ENCODE data around the gene GARNL3. TPM values are rescaled to one million over a fixed set of nuclear protein-coding genes. Genes with fewer than 3 reads are reported as not detected.

GARNL3 gene
- polyA plus RNA-seq, 1 donor from 2014 or later = 1.3 TPM

GRCh38 chr9:127305206-127305837 lies 40.7 kb downstream of the GARNL3 start:
- no peaks in the 10 kb centered on the region for H3K4me1 Mint-ChIP-seq
- H3K9me3 Mint-ChIP-seq = no peaks in the 10 kb centered on the region
- peaks cover 3% of the 10 kb centered on the region for H3K36me3 Mint-ChIP-seq
- H3K4me3 Mint-ChIP-seq = no peak overlapping the region
- no peak overlapping the region for H3K27ac Mint-ChIP-seq
- H3K27me3 Mint-ChIP-seq = no peaks in the 10 kb centered on the region

- Mint-ChIP-seq H3K36me3 (peaks cover 3% of the 10 kb centered on the region), H3K27me3 (no peaks in the 10 kb centered on the region), H3K27ac (no peak overlapping the region), H3K4me3 (no peak overlapping the region), H3K4me1 (no peaks in the 10 kb centered on the region), H3K9me3 (no peaks in the 10 kb centered on the region)
Measured at GRCh38 chr9:127305838-127306226, 41.3 kb downstream of the GARNL3 start.

- Mint-ChIP-seq H3K36me3 (peaks cover 1% of the 10 kb centered on the region), H3K9me3 (no peaks in the 10 kb centered on the region), H3K4me3 (no peak overlapping the region), H3K27ac (no peak overlapping the region), H3K27me3 (no peaks in the 10 kb centered on the region), H3K4me1 (no peaks in the 10 kb centered on the region)
Measured at GRCh38 chr9:127307802-127308201, 43.2 kb downstream of the GARNL3 start.

- H3K4me1 Mint-ChIP-seq = no peaks in the 10 kb centered on the region
- H3K9me3 Mint-ChIP-seq = no peaks in the 10 kb centered on the region
- peak overlapping the region in 1 of 4 donors; percentile 4 for H3K4me3 Mint-ChIP-seq
- H3K27me3 Mint-ChIP-seq = no peaks in the 10 kb centered on the region
- peaks cover 3% of the 10 kb centered on the region for H3K36me3 Mint-ChIP-seq
- no peak overlapping the region for H3K27ac Mint-ChIP-seq
Measured at GRCh38 chr9:127308652-127309434, 44.3 kb downstream of the GARNL3 start.

- Mint-ChIP-seq H3K36me3 (peaks cover 3% of the 10 kb centered on the region), H3K4me3 (no peak overlapping the region), H3K27ac (no peak overlapping the region), H3K27me3 (no peaks in the 10 kb centered on the region), H3K4me1 (no peaks in the 10 kb centered on the region), H3K9me3 (no peaks in the 10 kb centered on the region)
Measured at GRCh38 chr9:127309715-127310114, 45.1 kb downstream of the GARNL3 start.

GRCh38 chr9:127311239-127311741 lies 46.7 kb downstream of the GARNL3 start:
- H3K27ac Mint-ChIP-seq = no peak overlapping the region
- H3K36me3 Mint-ChIP-seq = peaks cover 3% of the 10 kb centered on the region
- no peaks in the 10 kb centered on the region for H3K27me3 Mint-ChIP-seq
- H3K9me3 Mint-ChIP-seq = no peaks in the 10 kb centered on the region
- no peak overlapping the region for H3K4me3 Mint-ChIP-seq
- no peaks in the 10 kb centered on the region for H3K4me1 Mint-ChIP-seq

GRCh38 chr9:127313042-127313560 lies 48.5 kb downstream of the GARNL3 start:
- Mint-ChIP-seq H3K27ac (no peak overlapping the region), H3K4me3 (no peak overlapping the region), H3K36me3 (peaks cover 2% of the 10 kb centered on the region), H3K9me3 (no peaks in the 10 kb centered on the region), H3K27me3 (no peaks in the 10 kb centered on the region), H3K4me1 (peaks cover 0 to 4% (median 0%) of the 10 kb centered on the region in 3 donors)

- Mint-ChIP-seq H3K4me1 (peaks cover 0 to 5% (median 1%) of the 10 kb centered on the region in 3 donors), H3K27me3 (no peaks in the 10 kb centered on the region), H3K4me3 (no peak overlapping the region), H3K9me3 (no peaks in the 10 kb centered on the region), H3K36me3 (peaks cover 2% of the 10 kb centered on the region), H3K27ac (no peak overlapping the region)
Measured at GRCh38 chr9:127314911-127315310, 50.3 kb downstream of the GARNL3 start.

- Mint-ChIP-seq H3K36me3 (peaks cover 2% of the 10 kb centered on the region), H3K4me1 (peaks cover 0 to 5% (median 1%) of the 10 kb centered on the region in 3 donors), H3K27me3 (no peaks in the 10 kb centered on the region), H3K9me3 (no peaks in the 10 kb centered on the region), H3K27ac (no peak overlapping the region), H3K4me3 (no peak overlapping the region)
Measured at GRCh38 chr9:127316586-127317323, 52.2 kb downstream of the GARNL3 start.

GRCh38 chr9:127318651-127319167 lies 54.1 kb downstream of the GARNL3 start:
- Mint-ChIP-seq H3K4me1 (peaks cover 0 to 5% (median 1%) of the 10 kb centered on the region in 3 donors), H3K27me3 (no peaks in the 10 kb centered on the region), H3K27ac (no peak overlapping the region), H3K9me3 (no peaks in the 10 kb centered on the region), H3K4me3 (no peak overlapping the region), H3K36me3 (no peaks in the 10 kb centered on the region)

- Mint-ChIP-seq H3K36me3 (no peaks in the 10 kb centered on the region), H3K27ac (no peak overlapping the region)
Measured at GRCh38 chr9:127319366-127320114, 55.0 kb downstream of the GARNL3 start.

GRCh38 chr9:127320115-127320378 lies 55.5 kb downstream of the GARNL3 start:
- Mint-ChIP-seq H3K27ac (no peak overlapping the region), H3K36me3 (no peaks in the 10 kb centered on the region), H3K4me1 (peaks cover 0 to 5% (median 1%) of the 10 kb centered on the region in 3 donors), H3K9me3 (no peaks in the 10 kb centered on the region), H3K4me3 (no peak overlapping the region), H3K27me3 (no peaks in the 10 kb centered on the region)

More at GRCh38 chr9:127319366-127320114, 55.0 kb downstream of the GARNL3 start:
- no peaks in the 10 kb centered on the region for H3K9me3 Mint-ChIP-seq
- no peaks in the 10 kb centered on the region for H3K27me3 Mint-ChIP-seq
- no peak overlapping the region for H3K4me3 Mint-ChIP-seq
- peaks cover 0 to 5% (median 1%) of the 10 kb centered on the region in 3 donors for H3K4me1 Mint-ChIP-seq

GRCh38 chr9:127323393-127323792 lies 58.8 kb downstream of the GARNL3 start:
- Mint-ChIP-seq H3K27me3 (no peaks in the 10 kb centered on the region), H3K36me3 (no peaks in the 10 kb centered on the region), H3K27ac (no peak overlapping the region), H3K9me3 (no peaks in the 10 kb centered on the region), H3K4me3 (no peak overlapping the region), H3K4me1 (peaks cover 0 to 1% (median 1%) of the 10 kb centered on the region in 3 donors)

- no peak overlapping the region for H3K4me3 Mint-ChIP-seq
- no peaks in the 10 kb centered on the region for H3K27me3 Mint-ChIP-seq
- H3K27ac Mint-ChIP-seq = no peak overlapping the region
Measured at GRCh38 chr9:127330501-127330900, 65.9 kb downstream of the GARNL3 start.

More at GRCh38 chr9:127330501-127330900, 65.9 kb downstream of the GARNL3 start:
- no peaks in the 10 kb centered on the region for H3K9me3 Mint-ChIP-seq
- no peaks in the 10 kb centered on the region for H3K4me1 Mint-ChIP-seq
- no peaks in the 10 kb centered on the region for H3K36me3 Mint-ChIP-seq
